ENCODE results near the gene GPRC5D.

The GPRC5D gene

GRCh38 chr12:12941450-12942350, 10.3 kb downstream of the GPRC5D start:
- in situ Hi-C loops (cut with HindIII; ENCODE audit: low sequenced_read_pairs): no loop called here

- in situ Hi-C loops (cut with HindIII; ENCODE audit: low sequenced_read_pairs): no loop called here
Measured at GRCh38 chr12:12939888-12940287, 12.1 kb downstream of the GPRC5D start.

- in situ Hi-C loops (cut with HindIII; ENCODE audit: low sequenced_read_pairs): no loop called here
Measured at GRCh38 chr12:12938541-12938940, 13.4 kb downstream of the GPRC5D start.

GRCh38 chr12:12936983-12937491, 14.9 kb downstream of the GPRC5D start:
- in situ Hi-C loops (cut with HindIII; ENCODE audit: low sequenced_read_pairs): no loop called here

- in situ Hi-C loops (cut with HindIII; ENCODE audit: low sequenced_read_pairs): no loop called here
Measured at GRCh38 chr12:12934556-12934955, 17.4 kb downstream of the GPRC5D start.

- in situ Hi-C loops (cut with HindIII; ENCODE audit: low sequenced_read_pairs): no loop called here
Measured at GRCh38 chr12:12933742-12934141, 18.2 kb downstream of the GPRC5D start.

- in situ Hi-C loops (cut with HindIII; ENCODE audit: low sequenced_read_pairs): no loop called here
Measured at GRCh38 chr12:12930633-12931219, 21.2 kb downstream of the GPRC5D start.

- in situ Hi-C loops (cut with HindIII; ENCODE audit: low sequenced_read_pairs): no loop called here
Measured at GRCh38 chr12:12929696-12930095, 22.3 kb downstream of the GPRC5D start.

GRCh38 chr12:12927211-12928079, 24.5 kb downstream of the GPRC5D start:
- in situ Hi-C loops (cut with HindIII; ENCODE audit: low sequenced_read_pairs): no loop called here

- in situ Hi-C loops (cut with HindIII; ENCODE audit: low sequenced_read_pairs): no loop called here
Measured at GRCh38 chr12:12926571-12927071, 25.3 kb downstream of the GPRC5D start.

- in situ Hi-C loops (cut with HindIII; ENCODE audit: low sequenced_read_pairs): no loop called here
Measured at GRCh38 chr12:12925388-12925787, 26.6 kb downstream of the GPRC5D start.

GRCh38 chr12:12924169-12924568, 27.8 kb downstream of the GPRC5D start:
- in situ Hi-C loops (cut with HindIII; ENCODE audit: low sequenced_read_pairs): no loop called here

- in situ Hi-C loops (cut with HindIII; ENCODE audit: low sequenced_read_pairs): no loop called here
Measured at GRCh38 chr12:12922978-12923377, 29.0 kb downstream of the GPRC5D start.

- in situ Hi-C loops (cut with HindIII; ENCODE audit: low sequenced_read_pairs): no loop called here
Measured at GRCh38 chr12:12922191-12922616, 29.8 kb downstream of the GPRC5D start.

- in situ Hi-C loops (cut with HindIII; ENCODE audit: low sequenced_read_pairs): no loop called here
Measured at GRCh38 chr12:12919666-12920435, 32.1 kb downstream of the GPRC5D start.

GRCh38 chr12:12918781-12919389, 33.1 kb downstream of the GPRC5D start:
- in situ Hi-C loops (cut with HindIII; ENCODE audit: low sequenced_read_pairs): no loop called here

- in situ Hi-C loops (cut with HindIII; ENCODE audit: low sequenced_read_pairs): no loop called here
Measured at GRCh38 chr12:12917517-12917916, 34.5 kb downstream of the GPRC5D start.

GRCh38 chr12:12916135-12916944, 35.6 kb downstream of the GPRC5D start:
- in situ Hi-C loops (cut with HindIII; ENCODE audit: low sequenced_read_pairs): no loop called here

GRCh38 chr12:12915656-12916055, 36.3 kb downstream of the GPRC5D start:
- in situ Hi-C loops (cut with HindIII; ENCODE audit: low sequenced_read_pairs): no loop called here
